ENCODE results near the gene TP53RK.
"Not testable (repeated sequence)": the region's sequence is repeated elsewhere in the genome, so short reads cannot be mapped to it uniquely, and the experiment has no call there.

TP53RK gene

DNA sequence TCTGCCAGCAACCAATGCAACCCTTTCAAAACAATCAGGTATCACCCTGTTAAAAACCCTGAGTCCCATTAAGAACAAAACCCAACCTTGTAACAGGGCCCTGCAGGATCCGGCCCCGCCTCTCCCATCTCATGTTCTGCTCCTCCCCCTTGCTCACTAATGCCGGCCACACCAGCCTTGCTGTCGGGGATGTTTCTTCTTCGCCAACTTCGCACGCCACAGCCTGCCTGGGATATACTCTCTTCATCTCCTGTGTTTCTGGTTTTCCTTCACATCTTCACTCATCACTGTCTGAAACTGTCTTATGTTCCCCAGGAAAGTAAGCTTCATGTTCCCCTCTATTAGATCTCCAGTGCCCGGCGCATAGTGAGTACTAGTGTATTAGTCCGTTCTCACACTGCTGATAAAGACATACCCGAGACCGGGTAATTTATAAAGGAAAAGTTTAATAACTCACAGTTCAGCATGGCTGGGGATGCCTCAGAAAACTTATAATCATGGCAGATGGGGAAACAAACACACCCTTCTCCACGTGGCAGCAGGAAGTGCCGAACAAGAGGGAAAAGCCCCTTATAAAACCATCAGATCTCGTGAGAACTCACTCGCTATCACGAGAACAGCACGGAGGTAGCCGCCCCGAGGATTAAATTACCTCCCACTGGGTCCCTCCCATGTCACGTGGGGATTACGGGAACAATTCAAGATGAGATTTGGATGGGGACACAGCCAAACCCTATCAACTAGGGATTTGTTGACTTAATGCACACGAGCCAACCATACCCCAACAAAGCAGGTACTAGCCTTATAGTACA, 5.1 kb downstream of the TP53RK start:
- no peak for DNase-seq (ENCODE audit: low read depth in 1 of 2, low spot score in 1 of 2)

- DNase-seq (ENCODE audit: low read depth in 1 of 2, low spot score in 1 of 2): no peak
Measured at GRCh38 chr20:46683668-46683938, 5.6 kb downstream of the TP53RK start.

DNA sequence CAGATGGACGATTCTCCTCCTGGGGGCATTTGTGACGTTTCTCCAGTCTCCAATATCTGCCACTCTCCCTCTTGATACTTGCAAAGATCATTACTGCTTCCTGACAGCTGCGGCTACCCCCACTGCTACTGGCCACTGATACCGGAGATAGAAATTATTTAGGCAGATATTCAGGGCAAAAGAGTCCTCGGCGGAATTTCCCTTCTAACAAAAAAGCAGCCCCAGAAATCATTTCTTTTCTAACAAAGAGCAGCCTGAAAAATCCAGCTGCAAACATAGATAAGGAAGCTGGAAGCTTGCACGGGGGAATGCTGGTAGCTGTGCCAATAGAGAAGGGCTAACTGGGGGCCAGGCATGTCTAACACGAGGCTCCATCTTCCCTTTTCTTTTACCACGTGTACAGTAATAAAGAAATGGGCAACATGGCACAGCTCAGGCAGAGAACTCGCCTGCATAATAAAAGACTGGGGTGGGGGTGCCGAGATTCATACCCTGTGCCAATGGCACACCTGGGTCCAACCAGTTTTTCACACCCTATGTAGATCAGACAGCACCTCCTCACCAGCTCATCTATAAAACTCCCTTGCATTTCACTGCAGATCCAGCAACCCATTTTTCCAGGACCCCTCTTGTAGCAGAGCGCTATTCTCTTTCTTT, 6.1 kb downstream of the TP53RK start:
- no peak for DNase-seq (ENCODE audit: low read depth in 1 of 2, low spot score in 1 of 2)

DNA sequence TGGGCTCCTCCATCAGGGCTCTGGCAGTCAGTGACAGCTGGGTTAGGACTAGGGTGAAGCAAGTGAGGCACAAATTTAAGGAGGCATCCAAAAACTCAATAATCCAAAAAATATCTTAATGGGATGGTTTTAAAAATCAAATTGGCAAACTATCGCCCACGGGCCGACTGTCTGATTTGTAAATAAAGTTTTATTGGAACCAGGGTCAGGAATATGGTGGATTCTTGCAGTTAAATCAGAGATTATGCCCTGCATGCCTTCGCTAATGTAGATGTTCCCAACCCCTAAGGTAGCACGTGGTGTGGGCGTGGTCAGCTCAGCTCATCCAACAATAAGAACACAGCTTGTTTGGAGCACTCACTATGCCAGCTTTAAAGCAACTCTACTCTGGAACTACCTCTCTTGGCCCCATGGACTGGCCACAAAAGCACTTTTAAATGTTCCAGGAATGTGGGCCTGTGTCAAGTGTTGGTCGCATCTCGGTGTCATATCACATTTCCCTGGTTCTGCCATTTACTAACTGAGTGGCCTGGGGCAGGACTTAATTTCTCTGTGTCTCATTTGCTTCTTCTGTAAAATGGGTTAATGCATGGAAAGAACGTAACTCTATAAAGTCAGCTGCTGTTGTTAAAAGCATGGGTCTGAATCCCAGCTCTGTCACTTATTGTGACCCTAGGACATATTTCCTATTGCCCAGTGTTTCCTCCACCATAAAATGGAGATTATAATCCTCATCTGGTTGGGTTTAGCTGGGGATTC, 7.0 kb downstream of the TP53RK start:
- DNase-seq (ENCODE audit: low read depth in 1 of 2, low spot score in 1 of 2): no peak

- peak; percentile 22 to 39 for DNase-seq (ENCODE audit: low read depth in 1 of 2, low spot score in 1 of 2)
Measured at GRCh38 chr20:46681032-46681854, 8.0 kb downstream of the TP53RK start.

- no peak for DNase-seq (ENCODE audit: low read depth in 1 of 2, low spot score in 1 of 2)
Measured at GRCh38 chr20:46680684-46681031, 8.6 kb downstream of the TP53RK start.

- DNase-seq (ENCODE audit: low read depth in 1 of 2, low spot score in 1 of 2): no peak
Measured at GRCh38 chr20:46678516-46678915, 10.7 kb downstream of the TP53RK start.

- DNase-seq (ENCODE audit: low read depth in 1 of 2, low spot score in 1 of 2): no peak
Measured at GRCh38 chr20:46677608-46678007, 11.6 kb downstream of the TP53RK start.

- DNase-seq (ENCODE audit: low read depth in 1 of 2, low spot score in 1 of 2): not testable (repeated sequence)
Measured at GRCh38 chr20:46676649-46677316, 12.5 kb downstream of the TP53RK start.

- no peak for DNase-seq (ENCODE audit: low read depth in 1 of 2, low spot score in 1 of 2)
Measured at GRCh38 chr20:46674253-46675083, 14.8 kb downstream of the TP53RK start.

- DNase-seq (ENCODE audit: low read depth in 1 of 2, low spot score in 1 of 2): no peak
Measured at GRCh38 chr20:46673394-46674252, 15.6 kb downstream of the TP53RK start.

GRCh38 chr20:46672543-46673148, 16.6 kb downstream of the TP53RK start:
- DNase-seq (ENCODE audit: low read depth in 1 of 2, low spot score in 1 of 2): no peak

DNA sequence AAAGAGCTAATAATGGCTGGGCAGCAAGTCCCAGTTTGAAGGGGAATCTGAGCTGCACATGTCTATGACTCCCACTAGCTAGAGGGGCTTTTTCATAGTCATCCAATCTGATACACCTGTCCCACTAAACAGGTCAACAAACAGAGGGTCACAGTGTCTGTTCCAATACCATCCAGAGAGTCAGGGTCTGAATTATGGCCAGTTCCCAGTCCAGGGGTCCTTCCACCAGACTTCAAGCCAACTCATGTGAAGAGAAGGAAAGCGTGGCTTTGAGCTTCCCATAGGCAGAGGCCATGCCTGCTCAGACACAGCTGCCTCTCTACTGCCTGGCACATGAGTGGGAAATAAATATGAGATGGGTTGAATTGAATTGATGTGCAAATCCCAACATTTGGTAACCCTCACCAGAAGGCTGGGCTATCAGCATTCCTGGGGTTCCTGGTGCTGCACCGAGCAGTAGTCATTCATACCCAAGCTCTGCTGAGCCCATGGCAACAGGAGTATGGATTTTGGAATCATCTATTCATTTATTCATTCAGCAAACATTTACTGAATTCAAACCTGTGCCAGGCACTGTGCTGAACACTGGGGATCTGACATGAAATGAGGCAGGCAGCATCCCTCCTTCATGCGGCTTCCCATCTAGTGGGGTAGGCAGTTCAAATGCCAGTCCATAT, 17.2 kb downstream of the TP53RK start:
- no peak for DNase-seq (ENCODE audit: low read depth in 1 of 2, low spot score in 1 of 2)

DNA sequence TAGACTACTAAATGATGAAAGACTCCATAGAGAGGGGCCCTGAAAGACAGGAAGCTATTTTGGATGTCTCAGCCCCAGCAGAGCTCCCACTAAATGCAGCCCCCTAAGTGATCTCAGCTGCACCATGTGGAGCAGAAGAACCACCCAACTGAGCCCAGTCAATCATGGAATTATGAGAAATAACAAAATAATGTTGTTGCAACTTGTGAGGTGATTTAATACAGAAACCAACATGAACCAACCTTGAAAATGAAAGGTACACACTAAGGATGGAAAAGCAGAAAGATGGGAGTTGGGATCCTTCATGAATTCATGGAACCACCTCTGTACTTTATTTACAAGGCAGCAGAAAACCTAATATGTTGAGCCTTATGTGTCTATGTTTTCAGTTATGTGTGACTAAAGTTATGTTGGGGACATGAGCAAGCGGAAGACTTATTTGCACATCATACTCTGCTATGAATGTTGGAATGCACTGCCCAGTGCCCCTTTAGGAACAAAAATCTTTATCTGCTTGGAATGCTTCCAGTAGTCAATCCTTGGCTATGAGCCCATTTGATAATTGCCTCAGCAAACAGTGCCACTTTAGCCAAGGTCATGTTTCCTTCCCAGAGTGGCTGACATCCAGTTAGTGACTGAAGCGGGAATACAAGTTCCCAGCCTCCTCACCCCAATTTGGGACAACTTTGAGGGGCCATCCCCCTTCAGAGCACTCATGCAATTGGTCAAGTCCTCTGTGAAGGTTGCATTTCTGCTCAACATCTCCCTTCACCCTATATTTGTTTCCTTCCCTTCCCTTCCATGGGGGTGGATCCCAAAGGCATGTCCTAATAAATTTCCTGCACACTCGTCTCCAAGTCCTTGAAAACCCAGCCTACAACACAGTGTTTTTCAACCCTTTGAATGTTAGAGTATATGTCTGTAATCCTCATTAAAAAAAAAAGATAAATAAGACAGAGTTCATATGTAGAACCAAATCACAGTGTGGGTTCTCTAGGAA, 18.4 kb downstream of the TP53RK start:
- no peak for DNase-seq (ENCODE audit: low read depth in 1 of 2, low spot score in 1 of 2)

DNA sequence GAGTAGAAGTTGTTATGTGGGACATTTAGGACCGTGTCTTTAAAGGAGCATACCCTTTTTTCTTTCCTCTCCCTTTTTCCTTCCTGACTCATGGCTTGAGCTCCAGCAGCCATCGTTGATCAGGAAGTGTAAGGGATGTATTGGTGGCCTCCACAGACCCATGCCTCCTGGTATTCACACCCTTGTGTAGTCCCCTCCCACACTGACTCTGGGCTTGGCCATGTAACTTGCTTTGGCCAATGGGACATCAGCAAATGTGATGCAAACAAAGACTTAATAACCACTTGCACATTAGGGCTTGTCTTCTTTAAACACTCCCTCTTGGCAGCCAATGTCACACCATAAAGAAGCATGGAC, 19.0 kb downstream of the TP53RK start:
- no peak for DNase-seq (ENCODE audit: low read depth in 1 of 2, low spot score in 1 of 2)

GRCh38 chr20:46666818-46667515, 22.3 kb downstream of the TP53RK start:
- no peak for DNase-seq (ENCODE audit: low read depth in 1 of 2, low spot score in 1 of 2)

All from stimulated activated CD4-positive, alpha-beta T cell treated with anti-CD3 and anti-CD28 coated beads, Interleukin-15, amount 100 ng/mL, for 1 hour (primary cell).